GM19099 (cell line): Measurements from ENCODE around the gene PDGFA.

Experiments
- POLR2A ChIP-seq: IDR thresholded peaks from 3 replicates; pipeline ENCODE4 v1.6.1; 2011; ENCODE audit warnings: low read depth; ENCODE audit not compliant: insufficient read length; ENCODE audit errors: extremely low read depth

PDGFA gene

GRCh38 chr7:474605-475424 is 44.8 kb downstream of the PDGFA start:
- TF ChIP-seq POLR2A, result no peak

DNA sequence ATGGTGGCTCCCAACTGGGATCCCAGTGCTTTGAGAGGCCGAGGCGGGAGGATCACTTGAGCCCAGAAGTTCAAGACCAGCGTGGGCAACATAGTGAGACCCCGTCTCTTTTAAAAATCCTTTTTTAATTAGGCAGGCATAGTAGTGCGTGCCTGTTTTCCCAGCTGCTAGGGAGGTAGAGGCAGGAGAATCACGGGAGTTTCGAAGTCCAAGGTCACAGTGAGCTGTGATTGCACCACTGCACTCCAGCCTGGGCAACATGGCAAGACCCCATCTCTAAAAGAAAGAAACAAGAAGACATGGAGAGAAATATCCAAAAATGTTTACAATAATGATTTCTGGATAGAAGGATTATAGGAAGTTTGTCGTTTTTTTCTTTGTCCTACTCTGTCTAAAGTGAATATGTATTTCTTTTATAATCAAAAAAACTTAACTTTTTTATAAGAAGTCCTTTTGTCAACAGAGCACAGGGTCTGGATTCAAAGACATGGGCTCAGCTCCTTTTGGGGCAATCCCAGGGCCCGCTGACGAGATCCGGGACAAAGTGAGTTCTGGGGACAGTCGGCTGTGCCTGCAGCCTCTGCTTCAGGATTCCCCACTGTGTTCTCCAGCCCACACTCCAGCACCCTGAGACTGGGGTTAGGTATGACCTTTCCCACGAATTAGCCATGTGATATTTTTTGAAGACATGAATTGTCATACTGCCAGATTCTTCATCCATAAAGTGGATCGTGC is 45.6 kb downstream of the PDGFA start:
- TF ChIP-seq POLR2A, result no peak

- TF ChIP-seq POLR2A, result no peak
These were observed 46.4 kb downstream of the PDGFA start for GRCh38 chr7:473211-473734.

GRCh38 chr7:472640-472957 is 47.0 kb downstream of the PDGFA start:
- no peak for TF ChIP-seq POLR2A

- TF ChIP-seq POLR2A, result no peak
These were observed 47.6 kb downstream of the PDGFA start for GRCh38 chr7:471866-472639.

DNA sequence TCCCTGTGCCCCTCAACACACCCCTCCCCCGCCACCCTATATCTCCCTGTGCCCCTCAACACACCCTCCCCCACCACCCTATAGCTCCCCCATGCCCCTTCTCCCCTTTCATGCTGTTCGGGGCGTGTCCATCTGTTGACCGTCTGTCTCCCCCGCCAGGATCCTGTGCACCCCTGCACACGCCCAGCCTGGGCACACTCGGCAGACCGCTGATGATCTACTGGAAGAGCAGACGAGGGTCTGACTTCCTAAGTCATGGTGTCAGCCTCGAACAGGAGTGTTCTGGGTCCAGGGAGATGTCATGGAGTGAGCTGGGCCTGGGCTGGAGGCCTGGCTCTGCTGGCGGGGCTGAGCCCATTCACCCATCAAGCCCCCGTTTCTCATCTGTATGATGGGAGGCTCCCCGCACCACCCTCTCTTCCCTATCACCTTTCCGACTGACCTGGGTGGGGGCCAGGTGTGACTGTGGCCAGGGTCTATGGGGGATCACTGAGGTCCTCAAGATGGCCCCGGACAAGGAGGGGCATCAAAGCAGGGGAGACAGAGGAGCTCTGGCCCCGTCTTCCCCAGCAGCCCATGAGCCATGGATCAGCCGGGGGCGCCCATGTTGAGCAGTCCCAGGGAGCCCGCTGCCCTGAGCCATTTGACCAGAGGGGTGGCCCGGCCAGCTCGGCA is 48.3 kb downstream of the PDGFA start:
- TF ChIP-seq POLR2A, result no peak

DNA sequence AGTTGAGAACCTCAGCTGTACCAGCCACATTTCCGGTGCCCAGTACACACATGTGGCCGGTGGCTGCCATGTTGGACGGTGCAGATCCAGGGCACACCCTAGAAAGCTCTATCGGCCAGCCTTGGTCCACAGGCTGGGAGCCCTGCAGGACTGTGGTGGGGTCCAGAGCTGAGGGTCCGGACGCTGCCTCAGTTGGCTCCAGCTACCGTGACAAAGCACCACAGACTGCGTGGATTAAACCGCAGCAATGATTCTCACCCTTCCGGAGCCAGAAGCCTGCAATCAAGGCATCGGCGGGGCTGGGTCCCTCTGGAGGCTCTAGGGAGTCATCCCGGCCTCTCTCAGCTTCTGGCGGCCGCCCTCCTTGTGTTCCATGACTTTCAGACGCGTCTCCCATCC is 50.1 kb downstream of the PDGFA start:
- no peak for TF ChIP-seq POLR2A

GRCh38 chr7:468681-469562 is 50.7 kb downstream of the PDGFA start:
- TF ChIP-seq POLR2A, result no peak

DNA sequence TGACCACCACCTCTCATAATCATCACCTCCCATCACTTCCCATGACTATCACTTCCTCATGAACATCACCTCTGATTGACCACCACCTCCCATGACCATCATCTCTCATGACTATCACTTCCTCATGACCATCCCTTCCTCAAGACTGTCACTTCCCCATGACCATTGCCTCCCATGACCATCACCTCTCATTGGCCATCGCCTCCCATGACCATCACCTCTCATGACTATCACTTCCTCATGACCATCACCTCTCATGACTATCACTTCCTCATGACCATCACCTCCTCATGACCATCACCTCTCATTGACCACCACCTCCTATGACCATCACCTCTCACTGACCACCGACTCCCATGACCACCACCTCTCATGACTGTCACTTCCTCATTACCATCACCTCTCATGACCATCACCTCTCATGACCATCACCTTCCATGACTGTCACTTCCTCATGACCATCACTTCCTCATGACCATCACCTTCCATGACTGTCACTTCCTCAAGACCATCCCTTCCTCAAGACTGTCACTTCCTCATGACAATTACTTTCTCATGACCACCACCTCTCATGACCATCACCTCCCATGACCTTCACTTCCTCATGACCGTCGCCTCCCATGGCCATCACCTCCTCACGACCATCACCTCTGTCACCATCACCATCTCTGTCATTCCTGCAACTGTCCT is 51.6 kb downstream of the PDGFA start:
- TF ChIP-seq POLR2A, result no peak

- no peak for TF ChIP-seq POLR2A
These were observed 52.2 kb downstream of the PDGFA start for GRCh38 chr7:467393-467828.

DNA sequence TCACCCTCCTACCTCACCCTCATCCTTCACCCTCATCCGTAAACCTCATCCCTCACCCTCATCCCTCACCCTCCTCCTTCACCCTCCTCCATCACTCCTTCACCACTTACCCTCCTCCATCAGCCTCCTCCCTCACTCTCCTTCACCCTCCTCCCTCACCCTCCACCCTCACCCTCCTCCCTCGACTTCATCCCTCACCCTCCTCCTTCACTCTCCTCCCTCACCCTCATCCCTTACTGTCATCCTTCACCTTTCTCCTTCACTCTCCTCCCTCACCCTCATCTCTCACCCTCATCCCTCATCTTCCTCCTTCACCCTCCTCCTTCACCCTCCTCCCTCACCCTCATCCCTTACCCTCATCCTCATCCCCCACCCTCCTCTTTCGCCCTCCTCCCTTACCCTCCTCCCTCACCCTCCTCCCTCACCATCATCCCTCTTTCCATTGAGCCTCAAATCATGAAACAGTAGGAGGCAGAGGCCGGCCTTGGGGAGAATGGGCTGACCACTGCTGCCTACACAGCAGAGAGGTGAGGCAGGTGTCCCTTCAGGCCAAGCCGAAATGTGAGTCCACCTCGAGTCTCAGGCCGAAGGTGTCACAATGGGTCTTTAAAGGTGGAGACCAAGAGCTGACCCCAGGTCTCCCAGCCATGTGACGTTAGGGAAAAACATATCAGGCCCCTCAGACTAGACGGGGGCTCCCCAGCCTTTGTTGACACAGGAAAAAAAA is 53.0 kb downstream of the PDGFA start:
- no peak for TF ChIP-seq POLR2A

DNA sequence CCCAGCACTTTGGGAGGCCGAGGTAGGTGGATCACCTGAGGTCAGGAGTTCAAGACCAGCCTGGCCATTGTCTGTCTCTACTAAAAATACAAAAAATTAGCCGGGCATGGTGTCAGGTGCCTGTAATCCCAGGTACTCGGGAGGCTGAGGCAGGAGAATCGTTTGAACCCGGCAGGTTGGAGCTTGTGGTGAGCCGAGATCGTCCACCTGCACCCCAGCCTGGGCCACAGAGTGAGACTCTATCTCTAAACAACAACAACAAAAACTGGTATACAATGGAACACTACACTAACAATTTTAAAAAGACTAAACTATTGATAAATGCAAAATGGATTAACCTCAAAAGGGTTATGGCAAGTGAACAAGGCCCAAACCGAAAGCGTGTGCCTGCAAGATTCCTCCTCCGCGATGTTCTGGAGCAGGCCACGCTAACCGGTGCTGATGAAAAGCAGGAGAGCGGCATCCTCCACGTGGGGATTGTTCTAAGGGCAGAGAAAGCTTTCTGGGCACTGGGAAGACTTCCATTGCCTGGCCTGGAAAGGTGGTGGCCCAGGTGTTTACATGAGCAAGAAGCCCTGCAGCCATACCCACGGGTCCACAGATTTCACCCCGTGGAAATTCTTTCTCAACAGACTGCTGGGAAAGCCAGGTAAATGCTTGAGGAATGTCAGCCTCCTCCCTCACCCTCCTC is 53.8 kb downstream of the PDGFA start:
- no peak for TF ChIP-seq POLR2A
